Neural progenitor cell (in vitro differentiated cells): ENCODE data around the gene RINL.
"Not testable (repeated sequence)": the region's sequence is repeated elsewhere in the genome, so short reads cannot be mapped to it uniquely, and the experiment has no call there.

Experiments
- EZH2phosphoT487 ChIP-seq: fragments of 200-600 bp; sonication (generic); IDR thresholded peaks from 2 replicates; pipeline ENCODE4 v1.6.1; 2017; ENCODE audit warnings: antibody characterized with exemption
- TF ChIP-seq, protein P1 (sequence below): fragments of 200-600 bp; sonication (generic); IDR thresholded peaks from 2 replicates; pipeline ENCODE4 v1.5.1; 2017; ENCODE audit warnings: antibody characterized with exemption, mild to moderate bottlenecking

DNA sequence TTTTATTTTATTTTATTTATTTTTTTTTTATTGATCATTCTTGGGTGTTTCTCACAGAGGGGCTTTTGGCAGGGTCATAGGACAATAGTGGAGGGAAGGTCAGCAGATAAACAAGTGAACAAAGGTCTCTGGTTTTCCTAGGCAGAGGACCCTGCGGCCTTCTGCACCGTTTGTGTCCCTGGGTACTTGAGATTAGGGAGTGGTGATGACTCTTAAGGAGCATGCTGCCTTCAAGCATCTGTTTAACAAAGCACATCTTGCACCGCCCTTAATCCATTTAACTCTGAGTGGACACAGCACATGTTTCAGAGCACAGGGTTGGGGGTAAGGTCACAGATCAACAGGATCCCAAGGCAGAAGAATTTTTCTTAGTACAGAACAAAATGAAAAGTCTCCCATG is 23.1 kb downstream of the RINL start:
- TF ChIP-seq, protein P1, sequence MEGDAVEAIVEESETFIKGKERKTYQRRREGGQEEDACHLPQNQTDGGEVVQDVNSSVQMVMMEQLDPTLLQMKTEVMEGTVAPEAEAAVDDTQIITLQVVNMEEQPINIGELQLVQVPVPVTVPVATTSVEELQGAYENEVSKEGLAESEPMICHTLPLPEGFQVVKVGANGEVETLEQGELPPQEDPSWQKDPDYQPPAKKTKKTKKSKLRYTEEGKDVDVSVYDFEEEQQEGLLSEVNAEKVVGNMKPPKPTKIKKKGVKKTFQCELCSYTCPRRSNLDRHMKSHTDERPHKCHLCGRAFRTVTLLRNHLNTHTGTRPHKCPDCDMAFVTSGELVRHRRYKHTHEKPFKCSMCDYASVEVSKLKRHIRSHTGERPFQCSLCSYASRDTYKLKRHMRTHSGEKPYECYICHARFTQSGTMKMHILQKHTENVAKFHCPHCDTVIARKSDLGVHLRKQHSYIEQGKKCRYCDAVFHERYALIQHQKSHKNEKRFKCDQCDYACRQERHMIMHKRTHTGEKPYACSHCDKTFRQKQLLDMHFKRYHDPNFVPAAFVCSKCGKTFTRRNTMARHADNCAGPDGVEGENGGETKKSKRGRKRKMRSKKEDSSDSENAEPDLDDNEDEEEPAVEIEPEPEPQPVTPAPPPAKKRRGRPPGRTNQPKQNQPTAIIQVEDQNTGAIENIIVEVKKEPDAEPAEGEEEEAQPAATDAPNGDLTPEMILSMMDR, result not testable (repeated sequence)
- not testable (repeated sequence) for TF ChIP-seq EZH2phosphoT487
